Measurements from ENCODE around the gene C10orf62.

GRCh38 chr10:97623277-97623676, 33.8 kb downstream of the C10orf62 start:
- TF ChIP-seq, protein P1, sequence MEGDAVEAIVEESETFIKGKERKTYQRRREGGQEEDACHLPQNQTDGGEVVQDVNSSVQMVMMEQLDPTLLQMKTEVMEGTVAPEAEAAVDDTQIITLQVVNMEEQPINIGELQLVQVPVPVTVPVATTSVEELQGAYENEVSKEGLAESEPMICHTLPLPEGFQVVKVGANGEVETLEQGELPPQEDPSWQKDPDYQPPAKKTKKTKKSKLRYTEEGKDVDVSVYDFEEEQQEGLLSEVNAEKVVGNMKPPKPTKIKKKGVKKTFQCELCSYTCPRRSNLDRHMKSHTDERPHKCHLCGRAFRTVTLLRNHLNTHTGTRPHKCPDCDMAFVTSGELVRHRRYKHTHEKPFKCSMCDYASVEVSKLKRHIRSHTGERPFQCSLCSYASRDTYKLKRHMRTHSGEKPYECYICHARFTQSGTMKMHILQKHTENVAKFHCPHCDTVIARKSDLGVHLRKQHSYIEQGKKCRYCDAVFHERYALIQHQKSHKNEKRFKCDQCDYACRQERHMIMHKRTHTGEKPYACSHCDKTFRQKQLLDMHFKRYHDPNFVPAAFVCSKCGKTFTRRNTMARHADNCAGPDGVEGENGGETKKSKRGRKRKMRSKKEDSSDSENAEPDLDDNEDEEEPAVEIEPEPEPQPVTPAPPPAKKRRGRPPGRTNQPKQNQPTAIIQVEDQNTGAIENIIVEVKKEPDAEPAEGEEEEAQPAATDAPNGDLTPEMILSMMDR (IDR thresholded peaks at IDR 0.05): no peak
- TF ChIP-seq, protein P2, sequence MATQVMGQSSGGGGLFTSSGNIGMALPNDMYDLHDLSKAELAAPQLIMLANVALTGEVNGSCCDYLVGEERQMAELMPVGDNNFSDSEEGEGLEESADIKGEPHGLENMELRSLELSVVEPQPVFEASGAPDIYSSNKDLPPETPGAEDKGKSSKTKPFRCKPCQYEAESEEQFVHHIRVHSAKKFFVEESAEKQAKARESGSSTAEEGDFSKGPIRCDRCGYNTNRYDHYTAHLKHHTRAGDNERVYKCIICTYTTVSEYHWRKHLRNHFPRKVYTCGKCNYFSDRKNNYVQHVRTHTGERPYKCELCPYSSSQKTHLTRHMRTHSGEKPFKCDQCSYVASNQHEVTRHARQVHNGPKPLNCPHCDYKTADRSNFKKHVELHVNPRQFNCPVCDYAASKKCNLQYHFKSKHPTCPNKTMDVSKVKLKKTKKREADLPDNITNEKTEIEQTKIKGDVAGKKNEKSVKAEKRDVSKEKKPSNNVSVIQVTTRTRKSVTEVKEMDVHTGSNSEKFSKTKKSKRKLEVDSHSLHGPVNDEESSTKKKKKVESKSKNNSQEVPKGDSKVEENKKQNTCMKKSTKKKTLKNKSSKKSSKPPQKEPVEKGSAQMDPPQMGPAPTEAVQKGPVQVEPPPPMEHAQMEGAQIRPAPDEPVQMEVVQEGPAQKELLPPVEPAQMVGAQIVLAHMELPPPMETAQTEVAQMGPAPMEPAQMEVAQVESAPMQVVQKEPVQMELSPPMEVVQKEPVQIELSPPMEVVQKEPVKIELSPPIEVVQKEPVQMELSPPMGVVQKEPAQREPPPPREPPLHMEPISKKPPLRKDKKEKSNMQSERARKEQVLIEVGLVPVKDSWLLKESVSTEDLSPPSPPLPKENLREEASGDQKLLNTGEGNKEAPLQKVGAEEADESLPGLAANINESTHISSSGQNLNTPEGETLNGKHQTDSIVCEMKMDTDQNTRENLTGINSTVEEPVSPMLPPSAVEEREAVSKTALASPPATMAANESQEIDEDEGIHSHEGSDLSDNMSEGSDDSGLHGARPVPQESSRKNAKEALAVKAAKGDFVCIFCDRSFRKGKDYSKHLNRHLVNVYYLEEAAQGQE (IDR thresholded peaks at IDR 0.05; ENCODE audit: insufficient read depth in 1 of 2, low read depth in 2 of 2, low read length in 1 of 2): no peak
